ENCODE measurements around the gene AZIN2.

GRCh38 chr1:33123266-33123665 lies 42.3 kb downstream of the AZIN2 start:
- TF ChIP-seq, protein P1, sequence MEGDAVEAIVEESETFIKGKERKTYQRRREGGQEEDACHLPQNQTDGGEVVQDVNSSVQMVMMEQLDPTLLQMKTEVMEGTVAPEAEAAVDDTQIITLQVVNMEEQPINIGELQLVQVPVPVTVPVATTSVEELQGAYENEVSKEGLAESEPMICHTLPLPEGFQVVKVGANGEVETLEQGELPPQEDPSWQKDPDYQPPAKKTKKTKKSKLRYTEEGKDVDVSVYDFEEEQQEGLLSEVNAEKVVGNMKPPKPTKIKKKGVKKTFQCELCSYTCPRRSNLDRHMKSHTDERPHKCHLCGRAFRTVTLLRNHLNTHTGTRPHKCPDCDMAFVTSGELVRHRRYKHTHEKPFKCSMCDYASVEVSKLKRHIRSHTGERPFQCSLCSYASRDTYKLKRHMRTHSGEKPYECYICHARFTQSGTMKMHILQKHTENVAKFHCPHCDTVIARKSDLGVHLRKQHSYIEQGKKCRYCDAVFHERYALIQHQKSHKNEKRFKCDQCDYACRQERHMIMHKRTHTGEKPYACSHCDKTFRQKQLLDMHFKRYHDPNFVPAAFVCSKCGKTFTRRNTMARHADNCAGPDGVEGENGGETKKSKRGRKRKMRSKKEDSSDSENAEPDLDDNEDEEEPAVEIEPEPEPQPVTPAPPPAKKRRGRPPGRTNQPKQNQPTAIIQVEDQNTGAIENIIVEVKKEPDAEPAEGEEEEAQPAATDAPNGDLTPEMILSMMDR (IDR thresholded peaks at IDR 0.05 in 2 of 3, conservative IDR thresholded peaks at IDR 0.05 in 1 of 3; ENCODE audit: control insufficient read depth in 2 of 3, extremely low read depth in 1 of 3, insufficient read depth in 1 of 3, low read depth in 3 of 3, low read length in 3 of 3): no peak
- TF ChIP-seq CHD4 (IDR thresholded peaks at IDR 0.05): no peak
- TF ChIP-seq TAF1 (IDR thresholded peaks at IDR 0.05; ENCODE audit: borderline replicate concordance, low read depth, low read length): no peak
- TF ChIP-seq BHLHE40 (IDR thresholded peaks at IDR 0.05; ENCODE audit: borderline replicate concordance in 1 of 2, low read depth in 2 of 2, low read length in 1 of 2): no peak
